ENCODE results near the gene PNRC1.
"Not testable (repeated sequence)": the region's sequence is repeated elsewhere in the genome, so short reads cannot be mapped to it uniquely, and the experiment has no call there.

PNRC1 gene

DNA sequence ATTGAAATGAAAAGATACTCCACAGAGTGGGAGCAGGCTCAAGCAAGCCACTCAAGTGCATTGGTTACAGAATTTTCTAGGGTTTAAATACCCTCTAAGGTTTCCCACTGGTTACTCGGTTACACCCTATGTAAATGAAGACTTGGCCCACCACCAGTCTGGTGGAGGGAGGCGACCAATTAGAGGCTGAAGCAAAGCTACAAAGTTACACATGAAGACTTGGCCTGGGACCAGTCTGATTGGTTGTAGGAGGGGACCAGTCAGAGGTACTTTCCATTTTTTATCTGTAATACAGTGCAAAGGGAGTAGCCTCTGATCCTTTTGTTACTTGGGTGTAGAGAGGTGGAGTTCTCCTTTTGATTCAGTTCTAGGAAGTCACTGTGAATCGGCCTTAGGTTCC lies 29.7 kb downstream of the PNRC1 start:
- DNase-seq (ENCODE audit: low spot score), result no peak

DNA sequence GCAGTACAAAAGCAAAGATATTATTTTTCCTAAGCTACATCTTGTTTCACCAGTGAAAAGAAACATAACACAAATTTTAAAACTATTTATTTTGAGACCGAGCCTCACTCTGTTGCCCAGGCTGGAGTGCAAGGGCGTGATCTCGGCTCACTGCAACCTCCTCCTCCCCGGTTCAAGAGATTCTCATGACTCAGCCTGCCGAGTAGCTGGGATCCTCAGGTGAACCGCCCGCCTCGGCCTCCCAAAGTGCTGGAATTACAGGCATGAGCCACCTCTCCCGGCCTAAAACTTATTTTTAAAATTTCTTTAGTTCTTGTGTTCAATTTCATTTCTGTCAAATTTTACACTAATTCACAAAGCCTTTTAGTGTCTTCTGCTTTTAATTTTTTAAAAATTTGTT lies 31.4 kb downstream of the PNRC1 start:
- DNase-seq (ENCODE audit: low spot score), result no peak

DNA sequence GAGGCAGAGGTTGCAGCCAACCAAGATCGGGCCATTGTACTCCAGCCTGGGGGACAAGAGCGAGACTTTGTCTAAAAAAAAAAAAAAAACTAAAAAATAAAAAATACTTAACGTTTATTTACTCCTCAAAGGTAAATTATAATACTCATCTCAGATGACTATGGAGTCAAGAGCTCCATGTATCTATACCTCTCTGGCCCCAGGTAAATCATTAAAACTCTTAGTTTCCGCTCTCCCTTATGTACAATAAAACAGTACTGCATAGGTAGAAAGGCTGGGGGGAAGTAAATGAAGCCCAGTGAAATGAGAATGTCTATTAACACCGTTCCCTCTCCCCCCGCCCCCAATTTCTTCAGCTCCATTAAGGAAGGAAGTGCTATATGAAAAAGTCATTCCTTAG lies 36.2 kb downstream of the PNRC1 start:
- no peak for DNase-seq (ENCODE audit: low spot score)

DNA sequence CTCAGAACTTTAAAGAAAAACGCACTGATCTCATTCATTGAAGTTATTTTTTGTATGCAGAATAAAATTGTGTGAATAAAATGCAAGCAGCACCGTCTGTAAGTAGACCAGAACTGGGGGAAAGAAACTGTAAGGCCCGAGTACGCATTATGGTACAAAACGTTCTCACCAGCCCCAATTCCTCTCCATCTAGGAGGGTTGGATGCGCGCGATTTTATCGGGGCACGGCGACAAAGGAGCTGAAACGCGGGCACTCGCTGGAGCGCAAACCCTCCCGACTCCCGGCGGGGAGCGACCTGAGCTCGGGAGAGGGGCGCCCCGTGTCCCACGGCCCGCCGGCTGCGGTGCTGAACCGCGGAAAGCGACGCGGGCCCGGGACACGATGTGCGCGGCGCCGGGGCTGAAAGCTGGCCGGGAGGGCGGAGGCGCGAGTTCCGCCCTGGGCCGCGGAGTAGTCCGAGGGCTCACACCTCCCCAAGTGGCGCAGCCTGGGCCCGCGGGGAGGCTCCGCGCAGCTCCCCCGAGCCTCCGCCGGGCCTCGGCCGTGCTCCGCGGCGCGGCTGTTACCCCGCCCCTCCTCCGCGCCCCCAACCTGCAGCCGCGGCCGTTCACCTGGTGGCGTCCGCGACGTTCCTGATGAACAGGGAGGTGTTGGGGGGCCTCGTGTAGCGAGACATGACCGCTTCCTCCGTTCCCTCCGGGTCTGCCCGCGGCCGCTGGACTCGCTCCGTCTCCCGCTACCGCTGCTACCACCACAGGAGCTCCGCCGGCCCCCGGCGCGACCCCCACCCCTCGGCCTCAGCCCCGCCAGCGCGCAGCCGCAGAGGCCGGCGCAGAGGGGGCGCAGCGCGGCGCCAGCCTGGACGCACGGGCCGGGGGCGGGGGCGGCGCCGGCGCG lies 36.9 kb downstream of the PNRC1 start, which contains the start of gene SRSF12:
SRSF12 (minus strand) TSS at position 861 of the 898 bp plus-strand sequence; CDS start at position 677, 184 bp downstream.
- DNase-seq (ENCODE audit: low spot score), result no peak

DNA sequence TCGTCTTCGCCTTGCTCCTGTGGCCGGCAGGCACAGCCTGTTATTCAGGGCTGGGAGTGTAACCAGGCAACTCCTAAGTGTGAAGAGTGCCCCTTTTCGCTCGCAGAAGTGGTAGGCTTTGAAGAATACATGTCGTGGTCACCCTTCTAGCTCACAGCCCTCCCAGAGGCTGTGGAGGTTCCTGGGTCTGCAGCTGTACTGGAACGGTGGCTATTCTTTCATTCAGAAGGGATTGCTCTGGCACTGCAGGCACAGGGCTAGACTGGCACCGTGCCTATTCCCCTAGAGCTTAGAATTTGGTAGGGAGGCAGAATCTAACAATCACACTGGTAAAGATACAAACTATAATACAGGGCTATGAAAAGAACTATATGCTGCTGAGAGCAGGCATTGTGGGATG lies 38.4 kb downstream of the PNRC1 start:
- no peak for DNase-seq (ENCODE audit: low spot score)

DNA sequence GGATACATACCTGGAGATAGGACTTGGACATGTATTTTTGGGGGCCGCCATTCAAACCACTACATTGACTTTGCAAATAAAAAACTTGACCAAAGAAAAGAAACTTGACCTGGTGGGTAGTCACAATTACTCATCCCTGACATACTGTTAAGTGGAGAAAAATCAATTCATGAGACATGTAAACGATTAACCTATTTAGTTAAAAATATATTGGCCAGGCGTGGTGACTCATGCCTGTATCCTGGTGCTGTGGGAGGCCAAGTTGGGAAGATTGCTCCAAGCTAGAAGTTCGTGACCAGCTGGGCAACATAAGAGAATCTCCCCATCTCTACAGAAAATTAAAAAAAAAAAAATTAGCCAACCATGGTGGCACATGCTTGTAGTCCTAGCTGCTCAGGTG lies 39.8 kb downstream of the PNRC1 start:
- DNase-seq (ENCODE audit: low spot score), result no peak

DNA sequence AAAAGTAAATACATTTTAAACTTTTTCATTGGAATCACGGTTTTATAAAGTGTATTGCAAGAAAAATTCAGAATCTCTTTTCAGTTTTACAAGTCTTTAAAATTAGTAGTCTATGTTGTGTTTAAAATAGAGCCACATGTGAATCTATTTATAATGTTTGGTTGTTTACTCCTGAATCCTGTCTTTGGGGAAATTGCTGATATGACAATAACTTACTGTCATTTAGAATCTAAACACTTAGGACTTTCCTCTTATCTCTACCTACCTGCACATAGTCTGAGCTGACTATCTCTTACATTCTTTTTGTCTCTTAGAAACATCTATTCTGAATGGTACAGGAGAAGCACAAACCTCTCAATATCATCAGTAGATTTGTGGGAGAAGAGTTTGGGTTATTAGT lies 41.4 kb downstream of the PNRC1 start:
- DNase-seq (ENCODE audit: low spot score), result no peak

DNA sequence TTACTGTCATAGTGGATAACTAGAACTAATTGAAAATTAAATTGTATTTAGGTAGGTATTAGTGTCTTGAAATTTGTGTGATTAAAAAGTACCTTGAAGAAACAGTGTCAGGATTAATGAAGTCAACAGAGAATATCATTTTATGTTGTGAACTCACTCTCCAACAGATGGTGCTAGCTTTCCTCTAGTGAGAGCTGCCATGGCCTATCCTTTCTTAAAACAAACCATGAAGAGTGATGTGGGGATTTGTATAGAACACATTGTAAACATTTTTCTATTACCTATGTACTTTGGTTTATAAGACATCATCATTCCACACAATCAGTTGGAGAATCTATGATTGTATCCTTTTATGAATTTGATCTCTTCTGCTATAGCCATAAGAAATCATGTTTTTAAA lies 42.1 kb downstream of the PNRC1 start:
- DNase-seq (ENCODE audit: low spot score), result peak; percentile 68

DNA sequence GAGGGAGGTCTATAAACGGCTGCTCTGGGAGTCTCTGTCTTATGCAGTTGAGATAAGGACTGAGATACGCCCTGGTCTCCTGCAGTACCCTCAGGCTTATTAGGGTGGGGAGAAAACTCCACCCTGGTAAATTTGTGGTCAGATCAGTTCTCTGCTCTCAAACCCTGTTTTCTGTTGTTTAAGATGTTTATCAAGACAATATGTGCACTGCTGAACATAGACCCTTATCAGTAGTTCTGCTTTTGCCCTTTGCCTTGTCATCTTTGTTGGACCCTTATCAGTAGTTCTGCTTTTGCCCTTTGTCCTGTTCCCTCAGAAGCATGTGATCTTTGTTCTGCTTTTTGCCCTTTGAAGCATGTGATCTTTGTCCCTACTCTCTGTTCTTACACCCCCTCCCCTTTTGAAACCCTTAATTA lies 47.7 kb downstream of the PNRC1 start:
- DNase-seq (ENCODE audit: low spot score), result not testable (repeated sequence)

DNA sequence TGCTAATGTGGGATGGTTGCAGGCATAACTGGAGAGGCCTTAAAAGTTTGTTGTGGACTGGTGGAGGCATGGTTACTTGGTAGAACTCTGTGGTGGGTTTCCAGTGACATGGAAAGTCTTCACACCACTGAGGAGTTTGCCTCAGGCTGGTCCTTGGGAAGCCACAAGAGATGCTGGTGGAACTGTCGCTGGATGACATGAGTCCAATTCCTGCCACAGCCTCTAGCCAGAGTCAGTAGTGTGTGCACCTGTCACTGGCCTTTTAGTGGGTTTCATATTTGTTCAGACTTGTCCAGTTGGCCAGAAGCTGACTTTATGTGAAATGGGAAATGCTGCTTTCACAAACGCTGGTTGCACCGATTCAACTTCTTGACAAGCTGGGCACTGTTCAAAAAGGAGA lies 51.0 kb downstream of the PNRC1 start:
- DNase-seq (ENCODE audit: low spot score), result no peak

DNA sequence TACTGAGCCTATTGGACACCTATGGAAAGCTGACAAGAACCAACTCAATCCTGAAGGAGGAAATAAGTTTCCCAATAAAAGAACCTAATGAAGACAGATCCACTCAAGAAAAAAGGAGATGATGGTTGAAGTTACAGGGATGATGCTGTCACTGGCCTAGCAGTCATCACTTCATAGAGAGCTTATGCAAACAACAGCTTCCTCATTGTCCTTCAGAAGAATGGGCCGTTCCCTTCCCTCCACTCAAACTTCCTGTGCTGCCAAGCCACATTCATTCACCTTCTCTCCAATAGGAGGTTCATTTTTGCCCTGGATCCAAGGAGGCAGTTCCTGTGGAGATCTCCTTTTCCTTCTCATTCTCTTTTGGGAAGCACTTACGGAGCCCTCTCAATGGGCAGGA lies 51.5 kb downstream of the PNRC1 start:
- DNase-seq (ENCODE audit: low spot score), result no peak

DNA sequence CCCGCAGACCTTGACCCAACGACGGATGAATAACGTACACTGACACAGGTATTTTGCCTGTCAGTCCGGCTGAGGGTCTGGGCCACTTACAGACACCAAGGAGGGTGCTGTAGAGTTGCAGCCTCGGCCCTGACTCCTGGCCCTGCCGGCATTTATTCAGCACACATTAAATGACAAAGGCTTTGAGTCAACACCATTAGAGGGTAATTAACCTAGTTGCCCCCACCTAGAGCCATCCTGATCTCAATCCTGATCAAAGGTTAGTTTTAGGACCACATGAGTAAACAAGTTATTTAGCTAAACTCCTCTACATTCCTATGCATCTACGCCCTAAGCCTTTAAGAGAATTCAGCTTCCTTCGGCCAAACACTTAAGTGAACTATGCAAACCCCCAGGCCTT lies 53.4 kb downstream of the PNRC1 start:
- no peak for DNase-seq (ENCODE audit: low spot score)

DNA sequence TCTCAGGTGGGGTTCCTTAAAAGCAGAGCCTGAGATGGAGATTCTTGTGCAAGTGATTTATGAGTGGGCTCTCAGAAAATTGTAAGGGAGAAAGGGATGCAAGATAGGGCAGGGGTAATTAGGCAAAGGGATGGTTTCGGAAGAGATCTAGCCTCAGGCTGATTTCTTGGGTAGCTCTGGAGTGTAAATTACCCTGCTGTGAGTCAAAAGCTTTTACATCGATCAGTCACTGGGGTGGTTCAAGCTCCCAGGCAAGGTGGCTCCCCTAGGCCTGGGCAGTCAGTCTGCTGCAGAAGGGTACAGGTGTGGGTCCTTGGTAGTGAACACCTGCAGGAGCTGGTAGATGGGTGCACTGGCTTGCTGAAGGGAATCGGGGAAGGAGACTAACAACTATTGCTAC lies 54.2 kb downstream of the PNRC1 start:
- no peak for DNase-seq (ENCODE audit: low spot score)

All from pons (tissue), 1 donor.